DMS79 (cell line): ENCODE data around the gene SLC25A24.
"Not testable (repeated sequence)": the region's sequence is repeated elsewhere in the genome, so short reads cannot be mapped to it uniquely, and the experiment has no call there.

Source experiments
- DNase-seq: peaks from one replicate; lab custom pipeline; 2025; lab: John Stamatoyannopoulos, UW

SLC25A24 gene

GRCh38 chr1:108194051-108194450 is 6.1 kb downstream of the SLC25A24 start:
- DNase-seq = no peak

GRCh38 chr1:108193333-108193732 is 6.8 kb downstream of the SLC25A24 start:
- no peak for DNase-seq

GRCh38 chr1:108192581-108192980 is 7.6 kb downstream of the SLC25A24 start:
- DNase-seq = no peak

- DNase-seq = peak; percentile 66
Observed at GRCh38 chr1:108190686-108191416, 9.3 kb downstream of the SLC25A24 start.

- DNase-seq = no peak
Observed at GRCh38 chr1:108190001-108190634, 10.0 kb downstream of the SLC25A24 start.

GRCh38 chr1:108188801-108189200 is 11.3 kb downstream of the SLC25A24 start:
- no peak for DNase-seq

- DNase-seq = no peak
Observed at GRCh38 chr1:108182959-108183700, 17.0 kb downstream of the SLC25A24 start.

- DNase-seq = no peak
Observed at GRCh38 chr1:108179018-108179417, 21.1 kb downstream of the SLC25A24 start.

GRCh38 chr1:108162409-108162808 is 37.7 kb downstream of the SLC25A24 start:
- not testable (repeated sequence) for DNase-seq

- DNase-seq = not testable (repeated sequence)
Observed at GRCh38 chr1:108159951-108160350, 40.2 kb downstream of the SLC25A24 start.

- no peak for DNase-seq
Observed at GRCh38 chr1:108158893-108159453, 41.2 kb downstream of the SLC25A24 start.

GRCh38 chr1:108154314-108154713 is 45.8 kb downstream of the SLC25A24 start:
- no peak for DNase-seq

- no peak for DNase-seq
Observed at GRCh38 chr1:108152782-108153222, 47.3 kb downstream of the SLC25A24 start.

- no peak for DNase-seq
Observed at GRCh38 chr1:108151548-108151947, 48.6 kb downstream of the SLC25A24 start.

GRCh38 chr1:108149796-108150467 is 50.2 kb downstream of the SLC25A24 start:
- no peak for DNase-seq

GRCh38 chr1:108144569-108144968 is 55.6 kb downstream of the SLC25A24 start:
- not testable (repeated sequence) for DNase-seq

- DNase-seq = no peak
Observed at GRCh38 chr1:108142773-108143394, 57.3 kb downstream of the SLC25A24 start.

GRCh38 chr1:108142258-108142657 is 57.9 kb downstream of the SLC25A24 start:
- DNase-seq = no peak

- no peak for DNase-seq
Observed at GRCh38 chr1:108141621-108142020, 58.5 kb downstream of the SLC25A24 start.

GRCh38 chr1:108140936-108141335 is 59.2 kb downstream of the SLC25A24 start:
- DNase-seq = no peak

GRCh38 chr1:108140177-108140576 is 60.0 kb downstream of the SLC25A24 start:
- DNase-seq = no peak
